Mesodermal cell (in vitro differentiated cells): Measurements from ENCODE around the gene L3MBTL4.

ENCODE experiments used
- H3K27ac ChIP-seq: 2 replicates; pipeline ENCODE4 v1.7.0; 2013; ENCODE audit warnings: mild to moderate bottlenecking, low read depth, low read length, moderate library complexity; ENCODE audit not compliant: severe bottlenecking
- H3K36me3 ChIP-seq: 2 replicates; pipeline ENCODE4 v1.7.1; 2013; ENCODE audit warnings: mild to moderate bottlenecking, low read length, moderate library complexity; ENCODE audit not compliant: control insufficient read depth, insufficient read depth
- H3K4me1 ChIP-seq: one replicate; pipeline ENCODE4 v1.7.1; 2013; ENCODE audit warnings: mild to moderate bottlenecking, low read length; ENCODE audit not compliant: insufficient read depth, control insufficient read depth, poor library complexity, severe bottlenecking
- H3K4me3 ChIP-seq: 2 replicates; pipeline ENCODE4 v1.7.0; 2013; ENCODE audit warnings: low read length, control low read depth, mild to moderate bottlenecking; ENCODE audit not compliant: insufficient read depth, poor library complexity, severe bottlenecking; ENCODE audit errors: extremely low read depth
- H3K9me3 ChIP-seq: 2 replicates; pipeline ENCODE4 v1.7.1; 2013; ENCODE audit warnings: mild to moderate bottlenecking, low read length, moderate library complexity; ENCODE audit not compliant: control insufficient read depth
- WGBS, 2 experiments: methylation state at CpG; one replicate each; pipeline ENCODE4 v1.1.5; 2013; ENCODE audit warnings: missing lambda C conversion rate in 2 of 2; ENCODE audit not compliant: insufficient coverage in 2 of 2; 5-methylcytosine and 5-hydroxymethylcytosine counted together

The L3MBTL4 gene

DNA sequence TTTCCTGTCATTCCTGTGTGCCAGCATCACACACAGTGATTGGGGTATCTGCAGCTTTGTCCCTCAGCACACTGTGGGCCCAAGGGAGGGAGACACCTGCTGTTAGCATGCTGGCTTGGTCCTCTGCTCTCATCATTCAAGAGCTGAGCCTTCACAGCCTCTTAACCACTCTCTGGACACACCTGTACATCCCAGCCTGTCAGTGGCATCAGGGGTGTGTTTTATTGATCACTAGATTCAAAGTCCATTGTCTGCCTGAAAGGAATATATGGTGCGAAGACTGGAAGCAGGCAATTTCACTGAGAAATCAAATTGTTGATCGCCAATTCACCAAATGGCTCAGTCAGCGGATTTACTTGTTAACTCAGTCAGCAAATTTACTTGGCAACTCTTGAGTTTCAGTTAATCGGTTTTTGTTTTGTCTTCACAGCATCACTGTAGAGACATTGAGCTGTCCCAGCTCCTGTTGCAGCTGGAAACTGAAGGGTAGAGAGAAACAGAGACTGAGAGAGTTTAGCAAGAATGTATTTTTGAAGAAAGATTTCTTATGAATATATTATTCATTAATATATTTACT is 463.1 kb downstream of the L3MBTL4 start:
- H3K4me3 ChIP-seq = no peak overlapping the region
- H3K4me1 ChIP-seq = peaks cover 13% of the 10 kb centered on the region
- 89 to 98% methylated on average over 4 of the region's 4 CpGs for WGBS, 2 experiments
- no peaks in the 10 kb centered on the region for H3K36me3 ChIP-seq
- no peak overlapping the region for H3K27ac ChIP-seq
- no peaks in the 10 kb centered on the region for H3K9me3 ChIP-seq

DNA sequence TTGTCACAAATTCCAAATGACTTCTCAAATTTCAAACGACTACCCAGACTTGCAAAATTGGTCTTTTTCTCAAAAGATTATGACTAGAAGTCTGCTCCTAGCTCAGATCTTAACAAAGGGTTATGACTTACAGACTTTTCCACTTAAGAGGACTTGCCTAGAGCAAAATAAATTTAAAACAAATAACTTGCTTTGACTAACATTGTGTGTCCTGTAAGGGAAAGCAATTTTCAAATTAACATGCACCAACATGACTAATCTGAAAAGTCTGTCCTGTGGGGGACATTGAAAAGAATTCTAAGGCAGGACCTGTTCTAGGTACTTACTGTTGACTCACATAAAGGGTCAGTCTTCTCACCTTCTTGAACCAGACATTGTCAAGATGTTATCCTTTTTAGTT is 465.9 kb downstream of the L3MBTL4 start:
- Histone ChIP-seq H3K36me3 (no peaks in the 10 kb centered on the region), H3K9me3 (no peaks in the 10 kb centered on the region), H3K27ac (no peak overlapping the region), H3K4me1 (peaks cover 11% of the 10 kb centered on the region), H3K4me3 (no peak overlapping the region)
- 0% methylated on average over 1 of the region's 1 CpG for WGBS, 2 experiments

DNA sequence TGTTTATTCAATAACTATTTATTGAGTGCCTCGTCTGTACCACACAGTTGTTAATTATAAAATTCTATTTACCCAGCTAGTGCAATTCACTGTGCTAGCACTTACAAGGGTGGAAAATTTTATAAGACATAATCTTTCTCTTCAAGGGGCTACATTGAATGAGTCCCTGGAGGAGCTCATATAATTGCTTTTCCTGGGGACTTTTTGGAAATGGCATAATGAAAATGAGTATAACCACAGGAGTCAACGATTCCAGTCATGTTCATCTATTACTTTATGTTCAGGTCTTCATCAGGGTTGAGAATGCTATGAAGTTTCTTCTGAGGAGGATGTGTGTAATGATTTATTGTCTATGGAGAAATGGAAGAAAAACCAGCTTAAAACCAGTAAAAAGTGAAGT is 466.5 kb downstream of the L3MBTL4 start:
- Histone ChIP-seq H3K4me3 (no peak overlapping the region), H3K36me3 (no peaks in the 10 kb centered on the region), H3K27ac (no peak overlapping the region), H3K9me3 (no peaks in the 10 kb centered on the region), H3K4me1 (peaks cover 16% of the 10 kb centered on the region)
- no CpG with 5 or more reads among the region's 2 CpGs for WGBS, 2 experiments

DNA sequence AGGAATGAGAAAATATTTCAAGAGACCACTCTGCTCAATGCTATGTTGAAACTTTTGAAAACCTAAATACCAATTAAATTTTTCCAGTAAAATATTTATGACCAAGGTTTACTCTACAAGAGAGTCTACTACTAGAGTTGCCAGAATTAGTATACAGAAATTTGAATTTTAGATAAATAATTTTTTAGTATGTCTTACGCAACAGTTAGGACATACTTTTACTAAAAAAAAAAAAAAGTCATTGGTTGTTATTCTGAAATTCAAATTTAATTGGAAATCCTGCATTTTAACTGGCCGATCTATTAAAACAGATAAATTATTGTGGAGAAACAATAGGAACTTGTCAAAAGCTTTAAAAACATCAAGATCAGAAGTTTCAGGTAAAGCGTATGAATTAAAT is 470.3 kb downstream of the L3MBTL4 start:
- H3K27ac ChIP-seq = no peak overlapping the region
- H3K9me3 ChIP-seq = no peaks in the 10 kb centered on the region
- no peaks in the 10 kb centered on the region for H3K36me3 ChIP-seq
- no CpG with 5 or more reads among the region's 3 CpGs for WGBS, 2 experiments
- peaks cover 20% of the 10 kb centered on the region for H3K4me1 ChIP-seq
- no peak overlapping the region for H3K4me3 ChIP-seq

DNA sequence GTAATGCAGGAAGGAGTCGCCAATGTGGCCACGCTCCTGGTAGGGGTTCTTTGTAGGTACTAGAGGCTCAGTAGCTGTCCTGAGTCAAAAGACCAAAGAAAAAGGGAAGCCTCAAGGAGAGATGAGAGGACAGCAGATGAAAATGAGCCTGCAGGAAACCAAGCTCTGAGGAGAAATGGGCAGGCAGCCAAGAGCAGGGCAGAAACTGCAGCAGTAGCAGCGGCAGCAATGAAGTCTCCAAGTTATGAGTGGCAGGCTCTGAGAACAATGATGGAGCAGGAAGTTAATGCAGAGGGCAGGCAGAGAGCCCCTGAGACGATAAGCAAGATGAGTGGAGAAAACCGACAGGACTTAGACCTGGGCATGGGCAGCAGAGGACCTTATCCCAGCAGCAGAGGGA is 471.2 kb downstream of the L3MBTL4 start:
- 94% methylated on average over 5 of the region's 5 CpGs for WGBS, 2 experiments
- Histone ChIP-seq H3K36me3 (no peaks in the 10 kb centered on the region), H3K4me3 (no peak overlapping the region), H3K27ac (no peak overlapping the region), H3K9me3 (no peaks in the 10 kb centered on the region), H3K4me1 (peaks cover 13% of the 10 kb centered on the region)

DNA sequence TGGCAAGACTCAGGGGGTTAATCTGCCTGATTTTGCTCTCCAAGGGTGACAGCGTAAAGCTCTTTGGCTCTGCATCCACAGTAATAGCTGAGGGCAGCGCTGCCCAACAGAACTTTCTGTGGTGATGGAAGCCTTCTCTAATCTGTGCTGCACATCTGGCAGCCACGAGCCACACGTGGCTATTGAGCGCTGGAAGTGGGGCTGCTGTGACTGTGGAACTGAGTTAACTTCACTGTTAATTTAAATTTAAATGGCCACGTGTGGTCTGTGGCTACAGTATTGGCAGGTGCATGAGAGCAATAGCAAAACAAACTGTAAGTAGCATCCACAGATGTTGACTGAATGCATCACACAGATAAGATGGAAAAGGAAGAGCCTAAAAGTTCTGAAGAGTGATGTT is 472.1 kb downstream of the L3MBTL4 start:
- Histone ChIP-seq H3K36me3 (no peaks in the 10 kb centered on the region), H3K4me1 (peaks cover 13% of the 10 kb centered on the region), H3K9me3 (no peaks in the 10 kb centered on the region), H3K4me3 (no peak overlapping the region), H3K27ac (no peak overlapping the region)
- 63 to 72% methylated on average over 5 to 6 of the region's 6 CpGs for WGBS, 2 experiments

DNA sequence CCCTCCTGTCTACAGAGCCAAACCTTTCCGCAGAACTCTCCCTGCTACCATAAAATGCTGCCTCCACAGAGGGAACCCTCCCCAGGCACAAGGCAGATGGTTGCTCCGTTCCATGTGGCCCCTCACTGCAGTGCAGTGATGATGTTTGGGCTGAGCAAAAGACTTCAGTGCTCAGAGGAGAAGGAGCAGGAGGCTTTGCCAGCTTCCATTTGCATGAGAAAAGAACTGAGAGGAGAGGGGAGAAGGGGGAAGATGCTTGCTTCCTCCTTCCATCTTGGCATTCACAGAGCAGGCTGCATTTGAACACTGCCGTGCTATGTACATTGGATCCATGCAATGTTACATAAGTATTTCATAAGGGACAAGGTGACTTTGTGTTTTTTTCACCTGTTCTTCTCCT is 472.8 kb downstream of the L3MBTL4 start:
- Histone ChIP-seq H3K4me3 (no peak overlapping the region), H3K36me3 (no peaks in the 10 kb centered on the region), H3K27ac (no peak overlapping the region), H3K4me1 (peaks cover 13% of the 10 kb centered on the region), H3K9me3 (no peaks in the 10 kb centered on the region)
- 31 to 42% methylated on average over 2 of the region's 3 CpGs for WGBS, 2 experiments

DNA sequence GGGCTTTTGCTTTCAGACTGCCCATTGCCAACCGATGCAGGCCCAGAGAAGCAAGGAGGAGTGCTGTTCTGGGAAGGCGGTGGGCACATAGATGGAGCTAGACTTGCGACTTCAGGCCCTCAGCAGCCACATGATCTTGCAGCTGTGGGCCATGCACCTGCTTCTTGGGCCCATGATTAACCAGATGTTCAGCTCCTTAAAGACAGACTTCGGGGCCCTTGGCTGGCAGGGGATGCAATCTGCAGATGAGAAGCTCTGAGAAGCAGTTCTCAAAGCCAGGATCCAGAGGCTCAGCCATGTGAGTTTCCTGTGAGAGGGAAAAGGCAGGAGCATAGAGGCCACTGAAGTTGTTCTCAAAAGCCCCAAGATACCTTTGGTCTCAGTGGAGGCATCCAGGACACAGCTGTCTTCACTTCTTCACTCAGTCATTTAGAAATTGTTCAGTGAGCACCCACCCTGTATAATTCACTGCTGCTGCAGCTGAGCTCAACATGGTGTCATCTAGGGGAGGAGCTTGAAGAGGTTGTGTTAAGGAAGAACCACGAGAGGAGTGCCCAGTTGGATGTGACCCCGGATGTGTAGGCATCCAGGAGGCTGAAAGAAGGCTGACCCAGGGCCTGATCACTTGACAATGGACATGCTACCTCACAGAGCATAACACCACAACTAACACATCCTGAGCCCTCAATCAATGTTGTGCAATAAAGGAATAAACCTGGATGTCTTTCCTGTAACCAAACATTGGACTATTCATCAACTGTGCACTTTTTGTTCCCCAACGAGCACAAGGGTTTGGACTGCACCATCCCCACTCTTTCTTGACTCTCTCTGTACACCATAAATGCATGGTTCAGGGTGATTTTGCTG is 474.7 kb downstream of the L3MBTL4 start:
- H3K9me3 ChIP-seq = no peaks in the 10 kb centered on the region
- H3K4me3 ChIP-seq = no peak overlapping the region
- H3K27ac ChIP-seq = no peak overlapping the region
- WGBS, 2 experiments = 93 to 98% methylated on average over 5 to 7 of the region's 7 CpGs
- H3K4me1 ChIP-seq = peaks cover 13% of the 10 kb centered on the region
- H3K36me3 ChIP-seq = no peaks in the 10 kb centered on the region

DNA sequence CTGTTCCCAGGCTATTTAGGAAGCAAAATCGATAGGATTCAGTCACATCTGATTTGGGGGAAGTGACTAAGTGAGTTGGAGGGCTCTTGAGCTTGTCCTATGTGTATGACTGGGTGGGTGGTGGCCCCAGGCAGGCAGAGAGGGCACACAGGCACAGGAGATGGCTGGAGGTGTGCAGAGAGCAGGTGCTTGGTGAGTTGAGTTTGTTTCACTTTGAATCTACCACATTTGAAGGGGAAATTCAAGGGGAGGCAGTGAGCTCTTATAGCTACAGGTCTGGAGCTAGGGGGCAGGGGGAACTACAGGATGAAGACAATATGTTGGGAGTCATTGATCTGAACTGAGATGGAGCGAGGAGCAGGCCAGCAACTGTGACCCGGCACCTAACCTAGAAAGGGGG is 476.9 kb downstream of the L3MBTL4 start:
- H3K4me3 ChIP-seq = no peak overlapping the region
- no peaks in the 10 kb centered on the region for H3K36me3 ChIP-seq
- WGBS, 2 experiments = 93 to 100% methylated on average over 2 to 3 of the region's 3 CpGs

DNA sequence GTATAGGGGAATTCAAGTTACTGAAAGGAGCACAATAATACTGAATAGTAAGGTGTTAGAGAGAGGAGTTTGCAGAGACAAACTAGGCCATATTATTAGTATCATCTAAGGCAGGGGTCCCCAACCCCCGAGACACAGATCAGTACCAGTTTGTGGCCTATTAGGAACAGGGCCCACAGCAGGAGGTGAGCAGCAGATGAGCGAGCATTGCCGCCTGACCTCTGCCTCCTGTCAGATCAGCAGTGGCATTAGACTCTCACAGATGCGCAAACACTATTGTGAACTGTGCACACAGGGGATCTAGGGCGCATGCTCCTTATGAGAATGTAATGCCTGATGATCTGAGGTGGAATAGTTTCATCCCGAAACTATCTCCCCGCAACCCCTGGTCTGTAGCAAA is 477.6 kb downstream of the L3MBTL4 start:
- Histone ChIP-seq H3K4me1 (no peaks in the 10 kb centered on the region), H3K9me3 (no peaks in the 10 kb centered on the region), H3K36me3 (no peaks in the 10 kb centered on the region), H3K27ac (no peak overlapping the region), H3K4me3 (no peak overlapping the region)
- WGBS, 2 experiments = 87 to 91% methylated on average over 2 to 6 of the region's 7 CpGs

More for the DNA sequence above, 476.9 kb downstream of the L3MBTL4 start:
- H3K4me1 ChIP-seq = no peaks in the 10 kb centered on the region
- H3K27ac ChIP-seq = no peak overlapping the region
- no peaks in the 10 kb centered on the region for H3K9me3 ChIP-seq

DNA sequence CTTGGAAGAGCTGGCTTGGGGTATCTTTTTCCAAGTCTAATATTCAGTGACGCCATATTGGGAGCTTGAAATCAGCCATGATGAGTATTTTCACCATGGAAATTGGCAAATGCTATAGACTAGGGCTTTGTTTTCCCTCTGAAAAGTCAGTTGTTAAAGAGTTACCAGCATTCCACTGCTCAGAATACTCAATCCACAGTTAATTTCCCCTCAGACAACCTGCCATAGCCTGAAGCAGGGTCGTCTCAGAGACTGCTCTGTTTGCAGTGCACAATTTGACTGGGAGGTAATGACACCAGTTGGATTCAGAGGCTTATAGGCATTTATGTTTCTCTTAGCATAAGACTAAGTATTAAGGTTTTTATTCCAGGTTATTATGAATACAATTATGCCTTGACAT is 483.9 kb downstream of the L3MBTL4 start:
- no peak overlapping the region for H3K4me3 ChIP-seq
- whole genome bisulfite sequencing, 2 experiments = 92 to 100% methylated on average over 1 of the region's 2 CpGs
- H3K4me1 ChIP-seq = no peaks in the 10 kb centered on the region
- no peaks in the 10 kb centered on the region for H3K9me3 ChIP-seq
- no peak overlapping the region for H3K27ac ChIP-seq
- no peaks in the 10 kb centered on the region for H3K36me3 ChIP-seq
